ENCODE measurements around the gene FBXO46. TPM values are rescaled to one million over a fixed set of nuclear protein-coding genes. Genes with fewer than 3 reads are reported as not detected.

The FBXO46 gene
- total RNA-seq, 1 experiment from 2014 or later, result 40.1 TPM

GRCh38 chr19:45711851-45712698 lies 18.6 kb downstream of the FBXO46 start (continued):
- TF ChIP-seq NR2C2 (CRISPR knock-in tag; IDR thresholded peaks at IDR 0.05) (no peak), ZBTB21 (CRISPR knock-in tag; IDR thresholded peaks at IDR 0.05; ENCODE audit: borderline replicate concordance) (no peak), ELF4 (CRISPR knock-in tag; IDR thresholded peaks at IDR 0.05; ENCODE audit: low read depth) (no peak), MLX (CRISPR knock-in tag; IDR thresholded peaks at IDR 0.05) (no peak), ZNF423 (CRISPR knock-in tag; IDR thresholded peaks at IDR 0.05) (no peak), FOXK1 (CRISPR knock-in tag; IDR thresholded peaks at IDR 0.05) (no peak), ATF2 (CRISPR knock-in tag; IDR thresholded peaks at IDR 0.05; ENCODE audit: borderline replicate concordance, low read depth) (no peak), GRHL2 (CRISPR knock-in tag; IDR thresholded peaks at IDR 0.05; ENCODE audit: insufficient replicate concordance, severe bottlenecking) (no peak)

GRCh38 chr19:45710356-45711130 lies 20.2 kb downstream of the FBXO46 start:
- CTCF ChIA-PET, result interaction anchor here (1.0 to 2.4 kb wide), 4 partner anchors 18 to 68 kb away, joined by 3 to 14 read pairs (median 4); partner anchors contain the start of genes QPCTL and SIX5
- DNase-seq (ENCODE audit: low spot score) (no peak), ATAC-seq (no peak)
- no peaks in the 10 kb centered on the region; the same call in 1 of the 2 replicates for H3K36me3 Mint-ChIP-seq
- POLR2A ChIA-PET, result interaction anchor here (0.6 to 2.4 kb wide), 3 partner anchors 57 to 527 kb away, joined by 3 to 10 read pairs (median 5); partner anchors contain the start of gene SIX5
- peaks cover 15% of the 10 kb centered on the region for H3K4me1 Mint-ChIP-seq
- peak overlapping the region; percentile 58 for H3K27ac Mint-ChIP-seq
- H3K4me3 Mint-ChIP-seq, result no peak overlapping the region
- H3K27me3 Mint-ChIP-seq (ENCODE audit: low read depth), result no peaks in the 10 kb centered on the region
- no peaks in the 10 kb centered on the region for H3K9me3 Mint-ChIP-seq
- TF ChIP-seq ETV6 (CRISPR knock-in tag; IDR thresholded peaks at IDR 0.05) (no peak), ZNF423 (CRISPR knock-in tag; IDR thresholded peaks at IDR 0.05) (no peak), FOXJ3 (CRISPR knock-in tag; IDR thresholded peaks at IDR 0.05; ENCODE audit: borderline replicate concordance) (no peak), NR3C1 (CRISPR knock-in tag; conservative IDR thresholded peaks at IDR 0.05; ENCODE audit: low read depth) (no peak), ARID4B (CRISPR knock-in tag; IDR thresholded peaks at IDR 0.05; ENCODE audit: borderline replicate concordance) (no peak), OVOL2 (CRISPR knock-in tag; IDR thresholded peaks at IDR 0.05; ENCODE audit: borderline replicate concordance) (no peak), USF2 (CRISPR knock-in tag; IDR thresholded peaks at IDR 0.05) (no peak), ZBTB43 (CRISPR knock-in tag; IDR thresholded peaks at IDR 0.05) (no peak), RORB (CRISPR knock-in tag; IDR thresholded peaks at IDR 0.05) (no peak), ZNF396 (CRISPR knock-in tag; IDR thresholded peaks at IDR 0.05; ENCODE audit: borderline replicate concordance) (no peak), ZBTB21 (CRISPR knock-in tag; IDR thresholded peaks at IDR 0.05; ENCODE audit: borderline replicate concordance) (no peak), SP1 (CRISPR knock-in tag; conservative IDR thresholded peaks at IDR 0.05) (no peak), MLX (CRISPR knock-in tag; IDR thresholded peaks at IDR 0.05) (no peak), GABPB1 (CRISPR knock-in tag; IDR thresholded peaks at IDR 0.05) (no peak), ZNF671 (CRISPR knock-in tag; IDR thresholded peaks at IDR 0.05) (no peak), MXD4 (CRISPR knock-in tag; IDR thresholded peaks at IDR 0.05; ENCODE audit: borderline replicate concordance) (no peak)
